Measurements from ENCODE around the gene AP3S1.
"Not testable (repeated sequence)": the region's sequence is repeated elsewhere in the genome, so short reads cannot be mapped to it uniquely, and the experiment has no call there.

AP3S1 gene

GRCh38 chr5:115824983-115825382 lies 16.8 kb upstream of the AP3S1 start:
- not testable (repeated sequence) for DNase-seq (ENCODE audit: low read depth in 2 of 2)

- no peak for DNase-seq (ENCODE audit: low read depth in 2 of 2)
Measured at GRCh38 chr5:115825948-115826347, 15.8 kb upstream of the AP3S1 start.

GRCh38 chr5:115829913-115830312 lies 11.8 kb upstream of the AP3S1 start:
- DNase-seq (ENCODE audit: low read depth in 2 of 2), result no peak

GRCh38 chr5:115831163-115831768 lies 10.5 kb upstream of the AP3S1 start:
- DNase-seq (ENCODE audit: low read depth in 2 of 2), result no peak

- no peak for DNase-seq (ENCODE audit: low read depth in 2 of 2)
Measured at GRCh38 chr5:115835481-115835880, 6.3 kb upstream of the AP3S1 start.

- DNase-seq (ENCODE audit: low read depth in 2 of 2), result no peak
Measured at GRCh38 chr5:115838885-115839518, 2.7 kb upstream of the AP3S1 start.

- DNase-seq (ENCODE audit: low read depth in 2 of 2), result no peak
Measured at GRCh38 chr5:115840873-115841272, 862 bp upstream of the AP3S1 start.

GRCh38 chr5:115842089-115842935 lies 577 bp downstream of the AP3S1 start:
- no peak for DNase-seq (ENCODE audit: low read depth in 2 of 2)

- no peak for DNase-seq (ENCODE audit: low read depth in 2 of 2)
Measured at GRCh38 chr5:115842952-115843351, 1.2 kb downstream of the AP3S1 start.

GRCh38 chr5:115843444-115844130 lies 1.9 kb downstream of the AP3S1 start:
- DNase-seq (ENCODE audit: low read depth in 2 of 2), result no peak

GRCh38 chr5:115844321-115844817 lies 2.6 kb downstream of the AP3S1 start:
- no peak for DNase-seq (ENCODE audit: low read depth in 2 of 2)

GRCh38 chr5:115847290-115847689 lies 5.6 kb downstream of the AP3S1 start:
- no peak for DNase-seq (ENCODE audit: low read depth in 2 of 2)

- no peak for DNase-seq (ENCODE audit: low read depth in 2 of 2)
Measured at GRCh38 chr5:115849258-115849798, 7.6 kb downstream of the AP3S1 start.

GRCh38 chr5:115850744-115851416 lies 9.1 kb downstream of the AP3S1 start:
- no peak for DNase-seq (ENCODE audit: low read depth in 2 of 2)

- DNase-seq (ENCODE audit: low read depth in 2 of 2), result no peak
Measured at GRCh38 chr5:115854139-115854538, 12.4 kb downstream of the AP3S1 start.

- no peak for DNase-seq (ENCODE audit: low read depth in 2 of 2)
Measured at GRCh38 chr5:115855959-115856358, 14.2 kb downstream of the AP3S1 start.

GRCh38 chr5:115857057-115857479 lies 15.3 kb downstream of the AP3S1 start:
- no peak for DNase-seq (ENCODE audit: low read depth in 2 of 2)

GRCh38 chr5:115857626-115858349 lies 16.1 kb downstream of the AP3S1 start:
- DNase-seq (ENCODE audit: low read depth in 2 of 2), result no peak

- DNase-seq (ENCODE audit: low read depth in 2 of 2), result no peak
Measured at GRCh38 chr5:115858396-115858795, 16.7 kb downstream of the AP3S1 start.

- no peak for DNase-seq (ENCODE audit: low read depth in 2 of 2)
Measured at GRCh38 chr5:115859378-115859777, 17.6 kb downstream of the AP3S1 start.
